NCI-H2171 (cell line): ENCODE data around the gene MACC1.

Source experiments
- DNase-seq: peaks from one replicate; lab custom pipeline; 2025; lab: John Stamatoyannopoulos, UW

MACC1 gene

DNA sequence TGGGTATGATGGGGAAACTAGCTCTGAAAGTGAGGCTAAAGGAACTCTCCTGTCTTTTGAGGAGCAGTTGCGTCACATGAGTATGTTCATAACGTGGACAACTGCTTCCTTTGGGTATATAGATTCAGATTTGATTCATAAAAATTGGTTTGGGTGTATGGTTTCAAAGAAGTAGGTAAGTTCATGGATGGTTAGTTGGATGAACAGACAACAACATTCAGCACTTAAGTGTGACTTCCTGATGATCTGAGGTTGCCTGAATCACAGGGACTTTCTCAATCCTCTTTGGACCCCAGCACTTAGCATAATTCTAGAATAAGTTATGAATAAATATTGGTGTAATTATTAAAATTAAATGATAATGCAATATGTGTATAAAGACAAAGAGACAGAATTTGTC lies 43.4 kb downstream of the MACC1 start:
- DNase-seq, result no peak

DNA sequence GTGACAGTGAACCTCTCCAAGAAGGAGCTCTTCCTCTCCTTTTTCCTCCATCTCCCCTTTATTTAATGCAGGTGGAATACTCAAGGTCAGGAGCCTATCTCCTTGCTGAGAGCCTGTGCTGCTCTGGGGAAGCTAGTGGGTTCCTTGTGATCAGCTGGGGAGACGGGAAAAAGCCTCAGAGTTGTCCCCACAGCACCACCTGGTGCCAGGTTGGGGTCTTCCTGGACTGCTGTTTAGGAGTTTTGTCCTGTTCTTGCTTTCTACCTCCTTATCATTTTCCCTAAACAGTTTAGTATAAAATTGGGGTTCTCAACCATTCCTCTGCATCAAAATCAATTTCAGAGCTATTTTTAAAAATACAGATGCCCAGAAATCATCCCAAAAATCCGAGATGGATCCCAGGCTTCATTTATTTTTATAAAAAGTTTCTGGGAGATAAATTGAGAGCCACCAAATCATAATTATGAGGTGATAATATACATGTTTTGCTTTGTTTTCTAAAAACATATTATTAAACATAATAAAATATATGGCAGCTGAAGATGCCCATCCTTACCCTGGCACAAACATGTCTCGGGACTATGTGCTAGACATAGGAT lies 44.3 kb downstream of the MACC1 start:
- DNase-seq, result peak; percentile 28

GRCh38 chr7:20170633-20171032 lies 46.6 kb downstream of the MACC1 start:
- no peak for DNase-seq

DNA sequence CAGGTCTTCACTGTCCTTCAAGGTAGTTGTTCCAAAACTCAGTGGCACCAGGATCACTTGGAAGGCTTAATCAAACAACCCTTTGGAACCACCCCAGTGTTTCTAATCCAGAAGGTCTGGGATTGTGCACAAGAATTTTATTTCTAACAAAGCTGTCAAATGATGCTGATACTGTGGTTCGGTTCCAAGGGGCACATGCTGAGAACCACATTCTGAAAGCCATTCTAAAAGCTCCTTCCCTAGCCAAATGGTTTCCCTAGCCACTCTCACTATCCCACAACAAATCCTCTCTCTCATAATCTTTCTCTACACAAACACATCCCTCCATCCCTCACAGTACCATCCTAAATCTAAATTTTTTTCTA lies 52.1 kb downstream of the MACC1 start:
- DNase-seq, result no peak

GRCh38 chr7:20164425-20165145 lies 52.6 kb downstream of the MACC1 start:
- DNase-seq, result no peak

GRCh38 chr7:20162665-20163064 lies 54.5 kb downstream of the MACC1 start:
- DNase-seq, result no peak

- no peak for DNase-seq
Observed at GRCh38 chr7:20159226-20159747, 57.9 kb downstream of the MACC1 start.

GRCh38 chr7:20158684-20159083 lies 58.5 kb downstream of the MACC1 start:
- no peak for DNase-seq

DNA sequence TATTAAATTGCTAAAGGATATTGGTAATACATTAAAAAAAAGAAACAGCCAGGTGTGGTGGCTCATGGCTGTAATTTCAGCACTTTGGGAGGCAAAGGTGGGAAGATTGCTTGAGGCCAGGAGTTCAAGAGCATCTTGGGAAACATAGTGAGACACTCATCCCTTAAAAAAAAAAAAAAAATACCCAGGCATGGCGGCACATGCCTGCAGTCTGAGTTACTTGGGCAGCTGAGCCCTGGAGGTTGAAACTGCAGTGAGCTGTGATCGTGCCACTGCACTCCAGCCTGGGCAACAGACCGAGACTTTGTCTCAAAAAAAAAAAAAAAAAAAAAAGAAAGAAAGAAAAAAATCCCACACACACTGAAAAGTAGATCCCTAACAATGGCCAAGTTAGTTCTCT lies 59.7 kb downstream of the MACC1 start:
- no peak for DNase-seq

GRCh38 chr7:20153999-20154398 lies 63.2 kb downstream of the MACC1 start:
- DNase-seq, result no peak

DNA sequence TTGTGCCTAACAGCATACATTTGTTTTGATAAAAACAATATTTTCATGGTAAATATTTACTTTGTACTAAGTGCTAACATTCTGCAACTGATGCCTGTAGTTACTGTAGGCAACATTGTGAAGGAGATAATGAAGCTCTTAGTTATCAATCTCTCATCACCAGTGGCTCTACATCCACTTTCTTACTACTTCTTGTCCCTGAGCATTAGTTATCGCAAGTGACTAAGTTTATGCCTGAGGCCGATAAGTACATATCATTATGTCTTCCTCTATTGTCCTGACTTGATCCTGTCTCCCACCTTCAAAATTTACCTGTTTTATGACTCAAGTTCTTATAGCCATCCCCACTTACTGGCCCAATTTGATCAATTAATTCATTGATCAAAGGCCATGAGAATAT lies 63.6 kb downstream of the MACC1 start:
- DNase-seq, result no peak

DNA sequence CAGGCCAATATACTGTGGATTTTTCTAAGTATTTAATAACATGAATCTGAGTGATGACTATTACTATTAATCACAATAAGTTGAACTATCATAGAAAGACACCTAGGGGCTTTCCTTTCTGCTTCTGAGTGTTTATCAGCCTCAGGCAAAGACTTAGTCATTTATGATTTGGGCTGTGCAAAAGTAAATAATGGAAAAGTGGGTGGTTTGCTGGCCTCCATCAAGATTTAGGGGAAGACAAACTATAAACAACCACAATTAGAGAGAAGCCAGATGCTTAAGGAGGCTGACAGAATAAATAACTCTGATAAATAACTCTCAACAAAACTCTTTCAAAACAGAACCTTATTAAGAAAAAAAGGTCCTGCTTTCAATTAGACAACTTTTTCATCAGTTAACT lies 64.7 kb downstream of the MACC1 start:
- DNase-seq, result no peak

- DNase-seq, result no peak
Observed at GRCh38 chr7:20151708-20152456, 65.3 kb downstream of the MACC1 start.

GRCh38 chr7:20146451-20146850 lies 70.7 kb downstream of the MACC1 start:
- DNase-seq, result no peak

DNA sequence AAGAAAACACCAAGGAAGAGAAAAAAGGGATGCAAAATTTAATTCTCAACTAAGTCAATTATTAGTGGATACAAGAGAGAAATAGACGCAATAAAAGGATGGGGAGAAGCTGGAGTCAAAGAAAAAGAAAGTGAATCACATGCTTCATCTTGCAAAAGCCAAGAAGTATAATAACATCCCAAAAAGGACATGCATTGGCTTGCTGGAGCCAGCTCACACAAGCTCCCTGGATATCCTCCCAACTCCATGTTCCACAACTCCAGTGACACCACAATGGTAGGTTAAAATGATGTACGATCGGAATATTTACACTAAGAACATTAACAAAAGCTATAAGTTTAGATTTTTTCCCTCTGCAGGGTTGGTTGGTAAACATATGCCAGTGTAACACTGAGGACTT lies 72.4 kb downstream of the MACC1 start:
- DNase-seq, result no peak

DNA sequence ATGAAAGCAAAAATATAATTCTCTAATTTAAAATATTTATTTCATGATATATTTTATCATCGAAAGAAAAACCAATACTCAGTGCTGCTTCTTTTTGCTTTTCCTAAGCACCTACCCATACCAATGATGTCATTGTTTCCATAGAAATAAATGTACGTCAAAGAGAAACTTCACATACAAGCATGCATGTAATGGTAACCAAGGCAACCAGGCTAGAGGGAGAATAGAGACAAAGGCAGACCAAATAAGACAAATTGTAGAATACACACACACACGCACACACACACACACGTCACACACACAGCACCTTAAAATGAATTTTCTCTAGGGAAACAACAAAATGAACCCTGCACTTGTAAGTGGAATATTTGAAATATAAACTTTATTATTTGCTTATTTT lies 75.5 kb downstream of the MACC1 start:
- DNase-seq, result no peak

- no peak for DNase-seq
Observed at GRCh38 chr7:20141002-20141345, 76.2 kb downstream of the MACC1 start.

DNA sequence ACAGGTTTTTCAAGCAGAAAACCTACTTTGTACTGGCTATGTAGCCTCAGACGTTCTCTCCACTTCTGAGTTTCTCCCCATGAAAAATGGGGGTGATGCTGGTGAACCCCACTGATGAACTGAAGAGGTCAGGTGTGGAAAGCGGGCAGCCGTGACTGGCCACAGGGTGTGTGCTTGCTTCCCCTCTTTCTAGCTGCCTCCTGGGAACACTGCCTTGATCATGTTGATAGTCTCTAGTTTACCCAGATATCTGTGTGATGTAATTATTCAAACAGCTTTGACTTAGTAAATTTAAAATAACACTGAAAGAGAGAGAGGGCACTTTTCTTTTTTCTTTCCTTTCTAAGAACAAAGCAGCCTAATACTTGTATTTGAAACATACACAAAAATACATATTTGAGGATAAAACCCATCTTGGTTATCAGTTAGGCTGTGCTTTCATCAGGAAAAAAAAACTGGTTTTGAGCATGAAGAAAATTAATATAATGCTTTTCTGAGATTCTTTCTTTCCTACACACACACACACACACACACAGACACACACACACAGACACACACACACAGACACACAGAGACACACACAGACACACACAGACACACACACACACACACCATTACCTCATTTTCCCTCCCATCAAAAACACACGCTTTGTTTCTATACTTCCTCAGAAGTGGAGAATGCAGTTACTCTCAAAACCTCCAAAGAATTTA lies 76.7 kb downstream of the MACC1 start:
- DNase-seq, result no peak

DNA sequence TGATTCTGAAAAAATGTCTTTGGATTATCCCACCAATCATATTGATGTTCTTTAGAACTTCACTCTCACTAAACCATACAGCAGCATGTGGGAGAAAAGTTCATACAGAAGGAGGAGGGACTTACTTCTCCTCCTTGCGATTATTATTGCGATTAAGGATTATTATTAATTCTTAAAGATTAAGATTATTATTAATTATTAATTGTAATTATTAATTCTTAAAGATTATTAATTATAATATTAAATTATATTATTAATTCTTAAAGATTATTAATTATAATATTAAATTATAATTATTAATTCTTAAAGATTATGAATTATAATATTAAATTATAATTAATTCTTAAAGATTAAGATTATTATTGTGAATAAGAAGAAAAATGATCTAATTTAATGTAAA lies 80.5 kb downstream of the MACC1 start:
- DNase-seq, result no peak

DNA sequence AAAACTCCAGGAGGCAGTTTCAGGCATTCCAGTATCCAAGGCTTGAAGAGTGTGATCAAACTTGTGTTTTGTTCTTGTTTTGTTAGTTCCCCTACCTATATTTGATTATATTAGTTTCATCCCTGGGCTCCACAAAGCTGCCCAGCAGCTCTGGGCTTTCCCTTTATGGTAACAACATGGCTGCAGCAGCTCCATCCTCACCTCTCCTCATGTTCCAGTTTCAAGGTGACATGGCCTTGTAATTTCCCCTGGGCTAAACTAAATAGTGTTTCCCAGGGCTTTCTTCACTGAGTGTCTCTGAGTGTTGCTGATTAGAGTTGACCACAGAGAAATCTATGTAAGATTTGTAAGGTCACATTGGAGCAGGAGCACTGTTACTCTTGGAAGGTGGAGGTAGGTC lies 83.4 kb downstream of the MACC1 start:
- no peak for DNase-seq

DNA sequence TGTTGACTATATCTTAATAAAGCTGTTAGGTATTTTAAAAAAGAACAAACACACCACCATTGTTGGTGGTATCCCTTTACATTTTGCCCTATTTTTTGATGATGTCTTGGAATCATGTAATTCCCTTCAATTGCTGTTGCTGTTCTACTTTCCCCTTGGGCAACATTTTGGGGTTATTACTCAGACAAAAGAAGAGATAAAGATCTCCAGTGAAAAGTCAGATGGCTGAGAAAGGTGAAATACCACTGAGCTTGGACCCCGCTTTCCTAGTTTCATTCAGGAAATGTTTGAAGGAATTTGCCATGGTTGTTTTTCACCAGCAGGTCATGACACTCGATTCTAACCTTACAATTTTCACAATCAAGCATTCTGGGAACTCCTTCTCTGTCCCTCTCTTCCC lies 84.6 kb downstream of the MACC1 start:
- no peak for DNase-seq

DNA sequence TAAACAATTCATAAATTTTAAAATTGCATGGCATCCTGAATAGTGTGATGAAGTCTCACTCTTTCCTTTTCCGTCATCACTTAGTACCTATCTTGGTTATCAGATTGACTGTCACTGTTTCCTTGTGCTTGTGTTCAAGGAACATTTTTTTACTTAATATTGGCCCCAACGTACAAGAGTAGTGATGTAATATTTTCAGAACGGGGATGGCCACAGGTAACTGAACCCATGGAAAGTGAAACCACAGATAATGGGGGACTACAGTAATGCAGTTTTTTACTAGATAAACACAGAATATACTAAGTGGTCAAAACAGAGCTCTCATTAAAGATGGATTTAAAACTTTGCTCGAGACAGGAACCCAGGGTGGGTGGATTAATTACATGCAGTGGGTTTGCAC lies 85.4 kb downstream of the MACC1 start:
- DNase-seq, result no peak

DNA sequence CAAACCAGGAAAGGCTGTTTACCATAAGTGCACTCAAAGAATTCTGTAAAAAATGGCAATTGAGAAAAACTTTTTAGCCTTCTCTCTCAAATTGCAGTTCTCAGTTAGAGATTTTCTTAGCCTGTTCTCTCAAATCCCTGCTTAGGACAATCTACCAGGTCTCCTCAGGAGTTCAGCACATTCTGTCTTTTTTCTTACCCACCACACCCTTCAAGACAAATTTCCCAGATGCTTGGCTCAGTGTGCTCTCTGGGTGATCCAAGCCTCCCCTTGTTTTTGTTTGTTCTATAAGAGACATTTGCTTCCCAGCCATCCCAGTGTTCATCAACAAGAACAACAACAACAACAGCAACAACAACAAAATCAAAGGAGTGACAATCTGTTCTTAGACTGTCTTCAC lies 87.3 kb downstream of the MACC1 start:
- no peak for DNase-seq
